Skeletal muscle tissue (tissue), 4 donors: ENCODE data around the gene WRAP73. TPM values are rescaled to one million over a fixed set of nuclear protein-coding genes. Genes with fewer than 3 reads are reported as not detected.
A peak's percentile ranks its signal among the peaks of the same experiment; 100 is the strongest.

Experiments used
- H3K27ac ChIP-seq: one replicate; pipeline ENCODE4 v1.7.0; 2013; ENCODE audit warnings: mild to moderate bottlenecking, low read depth, low read length, inconsistent platforms
- H3K27me3 ChIP-seq, 3 donors: one replicate each; pipeline ENCODE4 v1.7.0; 2013; ENCODE audit warnings: low read length in 3 of 3; ENCODE audit not compliant: control insufficient read depth in 3 of 3, insufficient read depth in 3 of 3
- H3K36me3 ChIP-seq, 3 donors: one replicate each; pipeline ENCODE4 v1.7.0; 2013; ENCODE audit warnings: low read length in 3 of 3; ENCODE audit not compliant: control insufficient read depth in 3 of 3, insufficient read depth in 3 of 3
- H3K4me1 ChIP-seq, 3 donors: one replicate each; pipeline ENCODE4 v1.7.0; 2013; ENCODE audit warnings: low read length in 3 of 3, mild to moderate bottlenecking in 3 of 3; ENCODE audit not compliant: control insufficient read depth in 3 of 3, insufficient read depth in 3 of 3
- H3K4me3 ChIP-seq, 3 donors: one replicate each; pipeline ENCODE4 v1.7.0; 2013; ENCODE audit warnings: low read length in 3 of 3
- H3K9ac ChIP-seq, 3 donors: one replicate each; pipeline ENCODE4 v1.7.0; 2013; ENCODE audit warnings: low read length in 3 of 3, mild to moderate bottlenecking in 3 of 3, moderate library complexity in 2 of 3, low read depth in 1 of 3
- H3K9me3 ChIP-seq, 3 donors: one replicate each; pipeline ENCODE4 v1.7.0; 2013; ENCODE audit warnings: low read length in 3 of 3; ENCODE audit not compliant: control insufficient read depth in 3 of 3
- total RNA-seq: library from RNA; depleted of rRNA; stranded (reverse); fragments of >200 nt; gene quantifications from one replicate; pipeline ENCODE4 v1.2.3, GENCODE V29; 2014
- donor health status: Osteomylitis.

WRAP73 gene
- total RNA-seq, 1 donor from 2014 or later: 13.0 TPM

- peaks cover 5 to 38% (median 21%) of the 10 kb centered on the region in 3 donors for H3K27me3 ChIP-seq
- no peak overlapping the region for H3K4me3 ChIP-seq
- H3K9ac ChIP-seq: no peak overlapping the region
- no peaks in the 10 kb centered on the region for H3K36me3 ChIP-seq
- H3K4me1 ChIP-seq: peaks cover 8 to 16% (median 13%) of the 10 kb centered on the region in 3 donors
- H3K9me3 ChIP-seq: no peaks in the 10 kb centered on the region
- no peak overlapping the region for H3K27ac ChIP-seq
Measured at GRCh38 chr1:3669971-3670431, 20.1 kb upstream of the WRAP73 start.

- Histone ChIP-seq H3K36me3 (no peaks in the 10 kb centered on the region), H3K27ac (no peak overlapping the region), H3K9me3 (no peaks in the 10 kb centered on the region), H3K9ac (no peak overlapping the region), H3K4me1 (peaks cover 8 to 16% (median 13%) of the 10 kb centered on the region in 3 donors), H3K27me3 (peaks cover 5 to 34% (median 19%) of the 10 kb centered on the region in 3 donors), H3K4me3 (no peak overlapping the region)
Measured at GRCh38 chr1:3669421-3669821, 19.5 kb upstream of the WRAP73 start.

GRCh38 chr1:3668585-3669300, 18.8 kb upstream of the WRAP73 start:
- peaks cover 4 to 29% (median 14%) of the 10 kb centered on the region in 3 donors for H3K27me3 ChIP-seq
- H3K9ac ChIP-seq: peak overlapping the region in 1 of 3 donors; percentile 33
- peak overlapping the region in 2 of 3 donors; percentile 9 to 49 for H3K4me3 ChIP-seq
- H3K27ac ChIP-seq: no peak overlapping the region
- H3K9me3 ChIP-seq: no peaks in the 10 kb centered on the region
- no peaks in the 10 kb centered on the region for H3K36me3 ChIP-seq
- peaks cover 8 to 16% (median 13%) of the 10 kb centered on the region in 3 donors for H3K4me1 ChIP-seq

- Histone ChIP-seq H3K4me1 (peaks cover 8 to 16% (median 13%) of the 10 kb centered on the region in 3 donors), H3K27ac (no peak overlapping the region), H3K27me3 (peaks cover 0 to 25% (median 12%) of the 10 kb centered on the region in 3 donors), H3K9me3 (no peaks in the 10 kb centered on the region), H3K9ac (no peak overlapping the region), H3K36me3 (no peaks in the 10 kb centered on the region), H3K4me3 (no peak overlapping the region)
Measured at GRCh38 chr1:3668148-3668547, 18.2 kb upstream of the WRAP73 start.

- peaks cover 0 to 4% (median 0%) of the 10 kb centered on the region in 3 donors for H3K27me3 ChIP-seq
Measured at GRCh38 chr1:3664700-3665375, 14.9 kb upstream of the WRAP73 start.

GRCh38 chr1:3663999-3664699, 14.2 kb upstream of the WRAP73 start:
- no peak overlapping the region for H3K9ac ChIP-seq
- no peak overlapping the region for H3K27ac ChIP-seq
- H3K4me1 ChIP-seq: peaks cover 7 to 13% (median 9%) of the 10 kb centered on the region in 3 donors
- no peaks in the 10 kb centered on the region for H3K36me3 ChIP-seq
- H3K4me3 ChIP-seq: no peak overlapping the region
- no peaks in the 10 kb centered on the region for H3K9me3 ChIP-seq
- peaks cover 0 to 4% (median 0%) of the 10 kb centered on the region in 3 donors for H3K27me3 ChIP-seq

More at GRCh38 chr1:3664700-3665375, 14.9 kb upstream of the WRAP73 start:
- Histone ChIP-seq H3K9me3 (no peaks in the 10 kb centered on the region), H3K4me1 (peaks cover 8 to 16% (median 13%) of the 10 kb centered on the region in 3 donors), H3K9ac (no peak overlapping the region), H3K4me3 (no peak overlapping the region), H3K27ac (no peak overlapping the region), H3K36me3 (no peaks in the 10 kb centered on the region)

- Histone ChIP-seq H3K36me3 (no peaks in the 10 kb centered on the region), H3K9me3 (no peaks in the 10 kb centered on the region), H3K27ac (no peak overlapping the region), H3K4me1 (no peaks in the 10 kb centered on the region), H3K9ac (no peak overlapping the region), H3K27me3 (peaks cover 0 to 16% (median 4%) of the 10 kb centered on the region in 3 donors), H3K4me3 (no peak overlapping the region)
Measured at GRCh38 chr1:3662080-3662671, 12.3 kb upstream of the WRAP73 start.

- H3K27ac ChIP-seq: no peak overlapping the region
Measured at GRCh38 chr1:3661631-3662030, 11.7 kb upstream of the WRAP73 start.

GRCh38 chr1:3660704-3661103, 10.8 kb upstream of the WRAP73 start:
- Histone ChIP-seq H3K9ac (no peak overlapping the region), H3K27ac (no peak overlapping the region), H3K27me3 (peaks cover 0 to 28% (median 4%) of the 10 kb centered on the region in 3 donors), H3K4me1 (no peaks in the 10 kb centered on the region), H3K36me3 (no peaks in the 10 kb centered on the region), H3K9me3 (no peaks in the 10 kb centered on the region), H3K4me3 (no peak overlapping the region)

More at GRCh38 chr1:3661631-3662030, 11.7 kb upstream of the WRAP73 start:
- peaks cover 0 to 21% (median 4%) of the 10 kb centered on the region in 3 donors for H3K27me3 ChIP-seq
- no peak overlapping the region for H3K4me3 ChIP-seq
- no peaks in the 10 kb centered on the region for H3K4me1 ChIP-seq
- no peaks in the 10 kb centered on the region for H3K9me3 ChIP-seq
- H3K36me3 ChIP-seq: no peaks in the 10 kb centered on the region
- H3K9ac ChIP-seq: no peak overlapping the region
